Hindlimb muscle (tissue), 1 donor: ENCODE data around the gene ANKRD28. TPM values are rescaled to one million over a fixed set of nuclear protein-coding genes. Genes with fewer than 3 reads are reported as not detected.
"Not testable (repeated sequence)": the region's sequence is repeated elsewhere in the genome, so short reads cannot be mapped to it uniquely, and the experiment has no call there.

Source experiments
- DNase-seq: peaks from one replicate; pipeline ENCODE4 v3.0.0-alpha.2; 2013
- polyA plus RNA-seq: library from polyadenylated mRNA; unstranded; fragments of 120-200 nt; gene quantifications from one replicate; pipeline ENCODE4 v1.2.1, GENCODE V29; 2013; ENCODE audit not compliant: insufficient read length

Gene ANKRD28
- 29.3 TPM for polyA plus RNA-seq

DNA sequence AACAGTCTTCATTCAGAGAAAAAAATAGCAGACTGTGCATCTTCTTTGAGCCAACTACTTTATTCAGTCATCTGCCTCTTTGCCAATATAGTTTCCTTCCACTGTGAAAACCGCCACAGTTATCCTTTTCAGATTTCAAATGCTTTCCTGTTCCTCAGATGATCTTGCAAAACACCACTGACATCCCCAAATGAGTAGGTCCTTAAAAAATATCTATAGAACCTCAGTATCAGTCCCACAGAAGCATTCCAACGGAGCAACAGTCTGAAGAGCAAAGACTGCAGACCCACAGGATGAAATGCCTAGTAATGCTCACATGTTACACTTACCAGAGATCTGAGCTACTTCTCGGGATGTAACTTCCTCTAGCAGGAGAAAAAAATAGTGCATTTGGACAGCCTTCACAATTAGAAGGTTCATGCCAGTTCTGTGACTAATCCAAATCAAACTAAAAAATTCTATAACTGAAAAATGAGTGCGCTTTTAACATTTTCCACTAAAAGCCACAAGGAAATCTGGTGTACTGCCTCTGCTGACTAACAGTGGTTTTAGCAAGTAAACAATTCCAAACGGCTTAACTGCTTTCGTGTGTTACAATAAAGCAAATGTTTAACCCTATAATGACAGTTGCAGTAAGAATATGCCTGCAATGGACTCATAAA, at the start of gene ANKRD28:
Gene ANKRD28, minus strand, starts transcription at position 338 of the 662 bp plus-strand sequence. CDS start 1,458 bp downstream, outside the sequence.
- peak; percentile 76 for DNase-seq

DNA sequence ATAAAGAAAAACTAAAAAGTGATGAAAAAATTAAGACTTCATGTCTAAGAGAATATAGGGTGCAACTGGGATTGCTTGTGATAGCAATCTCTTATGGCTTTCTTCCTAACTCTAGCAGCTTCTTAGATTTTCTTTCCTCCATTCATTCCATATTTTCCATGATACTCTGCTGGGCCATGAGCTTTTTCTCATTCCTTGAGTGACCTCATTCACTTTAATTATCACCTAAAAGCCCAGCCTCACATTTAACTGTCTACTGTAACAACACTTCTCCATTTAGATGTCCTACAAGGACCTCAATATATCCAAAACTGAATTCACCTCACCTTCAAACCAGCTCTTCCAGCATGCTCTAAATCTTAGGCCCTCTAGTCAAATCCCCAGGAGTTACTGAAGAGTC, 49.5 kb upstream of the ANKRD28 start:
- no peak for DNase-seq

DNA sequence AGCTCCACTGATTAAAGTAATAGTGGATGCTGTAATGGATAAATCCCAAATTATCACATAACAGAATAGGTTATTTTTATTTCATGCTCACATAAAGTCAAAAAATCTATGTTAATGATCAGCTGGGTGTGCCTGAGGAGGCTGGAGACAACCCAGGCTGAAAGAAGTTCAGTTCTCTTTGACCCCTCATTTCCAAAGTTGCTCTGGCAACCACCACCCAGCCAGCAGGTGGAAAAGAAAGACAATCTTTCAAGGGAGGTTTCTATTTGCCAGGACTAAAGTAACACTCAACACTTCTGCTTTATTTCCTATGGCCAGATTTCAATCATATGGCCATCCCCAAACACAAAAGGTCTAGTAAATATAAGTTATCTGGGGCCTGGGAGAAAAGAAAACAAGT, 48.8 kb upstream of the ANKRD28 start:
- DNase-seq = no peak

DNA sequence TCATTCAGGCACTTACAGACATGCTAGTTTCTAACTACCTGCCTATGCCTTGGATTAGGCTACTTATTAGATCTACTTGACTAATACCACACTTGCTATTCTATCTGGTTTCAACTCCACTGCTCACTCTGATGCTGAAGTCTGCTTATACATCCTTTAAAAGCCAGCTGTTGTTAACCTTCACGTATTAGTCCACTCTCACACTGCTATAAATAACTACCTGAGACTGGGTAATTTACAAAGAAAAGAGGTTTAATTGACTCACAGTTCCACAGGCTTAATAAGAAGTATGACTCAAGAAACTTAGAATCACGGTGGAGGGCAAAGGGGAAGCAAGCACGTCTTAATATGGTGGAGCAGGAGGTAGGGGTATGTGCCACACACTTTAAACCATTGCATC, 47.7 kb upstream of the ANKRD28 start:
- no peak for DNase-seq

DNA sequence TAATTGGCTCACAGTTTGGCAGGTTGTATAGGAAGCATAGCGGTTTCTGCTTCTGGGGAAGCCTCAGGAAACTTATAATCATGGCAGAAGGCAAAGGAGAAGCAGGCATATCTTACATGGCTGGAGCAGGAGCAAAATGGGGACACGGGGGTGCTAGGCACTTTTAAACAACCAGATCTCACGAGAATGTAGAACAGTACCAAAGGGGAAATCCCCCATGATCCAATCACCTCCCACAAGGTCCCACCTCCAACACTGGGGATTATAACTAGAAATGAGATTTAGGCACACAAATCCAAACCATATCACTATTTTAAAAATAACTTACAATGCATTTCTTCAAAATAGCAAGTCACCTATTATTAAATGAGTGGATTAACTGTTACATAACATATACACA, 47.1 kb upstream of the ANKRD28 start:
- DNase-seq = no peak

DNA sequence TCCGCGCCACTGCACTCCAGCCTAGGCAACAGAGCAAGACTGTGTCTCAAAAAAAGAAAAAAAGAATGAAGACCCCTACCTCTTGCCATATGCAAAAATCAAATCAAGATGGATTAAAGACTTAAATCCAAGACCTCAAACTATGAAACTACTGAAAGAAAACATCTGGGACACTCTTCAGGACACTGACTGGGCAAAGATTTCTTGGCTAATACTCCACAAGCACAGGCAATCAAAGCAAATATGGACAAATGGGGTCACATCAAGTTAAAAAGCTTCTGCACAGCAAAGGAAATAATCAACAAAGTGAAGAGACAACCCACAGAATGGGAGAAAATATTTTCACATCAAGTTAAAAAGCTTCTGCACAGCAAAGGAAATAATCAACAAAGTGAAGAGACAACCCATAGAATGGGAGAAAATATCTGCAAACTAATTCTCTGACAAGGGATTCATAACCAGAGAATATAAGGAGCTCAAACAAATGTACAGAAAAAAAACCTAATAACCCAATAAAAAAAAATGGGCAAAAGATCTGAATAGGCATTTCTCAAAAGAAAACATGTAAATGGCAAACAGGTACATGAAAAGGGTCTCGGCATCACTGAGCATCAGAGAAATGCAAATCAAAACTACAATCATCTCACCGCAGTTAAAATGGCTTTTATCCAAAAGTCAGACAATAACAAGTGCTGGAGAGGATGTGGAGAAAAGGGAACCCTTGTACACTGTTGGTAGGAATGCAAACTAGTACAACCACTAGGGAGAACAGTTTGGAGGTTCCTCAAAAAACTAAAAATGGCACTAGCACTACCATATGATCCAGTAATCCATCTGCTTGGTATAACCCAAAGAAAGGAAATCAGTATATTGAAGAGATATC, 43.6 kb upstream of the ANKRD28 start:
- DNase-seq = not testable (repeated sequence)

DNA sequence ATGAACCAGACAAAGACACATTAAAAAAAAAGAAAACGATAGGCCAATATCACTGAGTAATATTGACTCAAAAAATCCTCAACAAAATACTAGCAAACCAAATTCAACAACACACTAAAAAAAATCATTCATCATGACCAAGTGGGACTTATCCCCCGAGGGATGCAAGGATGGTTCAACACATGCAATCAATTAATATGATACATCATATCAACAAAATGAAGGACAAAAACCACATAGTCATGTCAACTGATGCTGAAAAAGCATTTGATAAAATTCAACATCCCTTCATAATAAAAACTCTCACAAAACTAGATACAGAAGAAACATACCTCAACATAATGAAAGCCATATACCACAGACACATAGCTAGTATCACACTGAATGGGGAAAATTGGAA, 41.8 kb upstream of the ANKRD28 start:
- no peak for DNase-seq

DNA sequence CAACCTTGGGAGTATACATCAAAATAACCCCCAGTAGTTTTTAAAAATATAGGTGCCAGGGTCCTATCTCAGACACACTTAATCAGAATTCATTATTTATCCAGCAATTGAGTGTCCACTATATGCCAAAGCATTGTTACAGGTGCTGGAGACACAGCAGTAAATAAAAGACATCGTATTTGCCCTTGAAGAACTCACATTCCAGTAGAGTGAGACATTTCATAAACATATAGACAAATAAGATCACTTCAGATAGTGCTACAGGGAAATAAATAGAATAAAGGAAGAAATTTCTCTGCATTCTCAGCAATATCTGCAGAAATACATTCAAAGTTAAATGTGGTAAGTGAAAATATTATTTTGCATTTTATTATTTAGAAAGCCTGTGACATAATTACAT, 34.1 kb upstream of the ANKRD28 start:
- no peak for DNase-seq

DNA sequence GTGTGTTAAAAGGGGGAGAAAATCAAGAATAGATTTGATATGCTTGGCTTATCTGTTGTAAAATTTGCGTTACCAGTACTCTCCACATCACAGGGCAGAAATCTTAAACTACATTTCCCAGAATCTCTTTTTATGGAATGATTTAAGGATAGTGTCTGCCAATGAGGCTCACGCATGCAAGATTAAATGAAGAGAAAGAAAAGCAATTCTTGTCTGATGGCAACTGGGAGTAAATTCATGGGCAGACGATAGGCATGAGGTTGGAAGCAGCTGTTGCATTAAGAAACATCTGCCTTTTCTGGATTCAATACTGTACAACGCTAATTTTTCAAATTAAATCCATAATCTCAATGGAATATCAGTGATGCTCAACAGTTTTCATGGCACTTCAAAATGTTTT, 27.2 kb upstream of the ANKRD28 start:
- DNase-seq = no peak

DNA sequence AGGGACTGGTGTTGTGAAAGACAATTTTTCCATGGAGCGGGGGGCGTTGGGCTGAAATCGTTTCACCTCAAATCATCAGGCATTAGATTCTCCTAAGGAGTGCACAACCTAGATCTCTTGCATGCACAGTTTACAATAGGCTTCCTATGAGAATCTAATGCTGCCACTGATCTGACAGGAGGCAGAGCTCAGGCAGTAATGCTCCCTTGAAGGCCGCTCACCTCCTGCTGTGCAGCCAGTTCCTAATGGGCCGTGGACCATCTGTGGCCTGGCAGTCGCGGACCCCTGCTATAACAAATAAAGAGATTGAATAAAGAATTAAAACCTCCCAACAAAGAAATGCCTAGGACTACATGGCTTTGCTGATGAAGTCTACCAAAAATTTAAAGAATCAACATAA, 25.3 kb upstream of the ANKRD28 start:
- no peak for DNase-seq

DNA sequence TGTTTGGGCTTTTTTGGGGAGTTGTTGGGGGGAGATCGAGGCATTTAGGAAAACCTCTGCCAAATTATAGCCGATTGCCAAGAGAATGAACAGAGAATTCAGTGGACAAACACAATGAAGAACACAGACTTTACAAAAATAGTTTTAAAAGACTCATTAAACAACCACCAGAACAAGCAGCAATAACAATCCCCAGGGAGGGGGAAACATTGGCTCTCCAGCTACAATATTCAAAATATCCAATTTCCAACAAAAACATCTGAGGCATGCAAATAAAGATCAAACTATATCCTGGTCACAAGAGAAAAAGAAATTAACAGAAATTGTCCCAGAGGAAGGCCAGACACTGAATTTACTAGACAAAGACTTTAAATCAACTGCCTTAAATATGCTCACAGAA, 24.5 kb upstream of the ANKRD28 start:
- no peak for DNase-seq

DNA sequence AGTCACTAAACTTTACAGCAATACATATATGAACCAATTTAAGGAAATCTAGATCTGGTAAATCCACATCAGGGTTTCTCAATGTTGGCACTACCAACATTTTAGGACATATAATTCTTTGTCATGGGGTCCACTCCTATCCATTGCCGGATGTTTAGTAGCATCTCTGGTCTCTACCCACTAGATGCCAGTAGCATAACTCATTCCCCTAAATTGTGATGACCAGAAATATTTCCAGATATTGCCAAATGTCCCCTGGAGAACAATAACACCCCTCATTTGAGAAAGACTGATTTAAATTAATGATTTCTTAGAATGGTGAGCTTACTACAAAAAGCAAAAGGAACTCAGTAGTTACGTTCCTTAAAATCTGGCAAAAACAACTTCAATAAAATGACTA, 23.1 kb upstream of the ANKRD28 start:
- DNase-seq = no peak

DNA sequence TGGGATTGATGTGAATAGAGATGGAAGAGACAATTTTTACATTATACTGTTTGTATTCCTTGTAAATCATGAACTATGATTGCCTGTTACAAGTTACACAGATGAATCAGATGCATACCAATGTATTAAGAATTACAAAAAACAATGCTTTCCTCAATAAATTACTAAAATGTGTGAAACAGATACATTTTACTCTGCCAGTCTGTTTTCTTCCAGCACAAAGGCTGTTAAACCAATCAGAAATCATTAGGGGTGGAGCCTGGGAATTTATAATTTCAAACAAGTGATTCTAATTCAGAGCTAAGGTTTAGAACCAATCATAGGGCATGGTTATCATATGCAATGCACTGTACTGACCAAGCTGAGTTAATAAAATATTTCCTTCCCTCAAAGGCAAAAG, 21.8 kb upstream of the ANKRD28 start:
- no peak for DNase-seq

DNA sequence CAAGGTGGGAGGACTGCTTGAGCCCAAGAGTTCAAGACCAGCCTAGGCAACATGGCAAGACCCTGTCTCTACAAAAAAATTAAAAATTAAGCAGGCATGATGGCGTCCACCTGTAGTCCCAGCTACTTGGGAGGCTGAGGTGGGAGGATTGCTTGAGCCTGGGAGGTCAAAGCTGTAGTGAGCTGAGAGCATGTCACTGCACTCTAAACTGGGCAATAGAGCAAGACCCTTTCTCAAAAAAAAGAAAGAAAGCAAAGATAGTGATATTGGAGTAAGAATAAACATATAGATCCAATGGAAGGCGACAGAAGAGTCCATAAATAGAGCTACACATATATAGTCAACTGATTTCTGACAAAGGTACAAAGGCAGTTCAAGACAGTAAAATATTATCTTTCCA, 21.3 kb upstream of the ANKRD28 start:
- no peak for DNase-seq

DNA sequence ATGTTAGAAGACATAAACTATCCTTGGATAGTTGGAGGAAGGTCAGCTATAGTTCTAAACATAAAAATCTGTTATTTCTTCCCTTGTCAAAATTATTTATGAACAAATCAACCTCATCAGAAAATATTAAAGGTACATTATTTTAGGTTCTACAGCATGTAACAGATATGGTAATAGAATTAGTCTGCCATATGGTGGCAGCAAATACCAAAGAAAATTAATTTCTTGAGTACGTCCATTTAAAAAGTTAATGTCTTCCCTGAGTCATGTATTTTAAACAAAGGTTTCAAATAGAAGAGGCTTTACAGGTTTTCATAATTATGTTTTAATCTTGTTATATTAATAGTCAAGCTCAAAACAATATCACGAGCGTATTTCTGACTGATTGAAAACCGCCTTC, 17.9 kb upstream of the ANKRD28 start:
- DNase-seq = no peak

DNA sequence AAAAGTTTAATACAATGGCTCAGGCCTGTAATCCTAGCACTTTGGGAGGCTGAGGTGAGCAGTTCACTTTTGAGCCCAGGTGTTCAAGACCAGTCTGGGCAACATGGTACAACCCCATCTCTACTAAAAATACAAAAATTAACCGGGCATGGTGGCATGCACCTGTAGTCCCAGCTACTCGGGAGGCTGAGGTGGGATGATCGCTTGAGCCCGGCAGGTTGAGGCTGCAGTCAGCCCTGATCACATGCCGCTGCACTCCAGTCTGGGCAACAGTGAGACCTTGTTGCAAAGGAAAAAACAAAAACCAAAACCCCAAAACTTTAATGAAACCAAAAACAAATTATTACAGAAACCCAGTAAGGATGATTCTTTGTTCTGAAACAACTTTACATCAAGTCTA, 15.3 kb upstream of the ANKRD28 start:
- DNase-seq = not testable (repeated sequence)

DNA sequence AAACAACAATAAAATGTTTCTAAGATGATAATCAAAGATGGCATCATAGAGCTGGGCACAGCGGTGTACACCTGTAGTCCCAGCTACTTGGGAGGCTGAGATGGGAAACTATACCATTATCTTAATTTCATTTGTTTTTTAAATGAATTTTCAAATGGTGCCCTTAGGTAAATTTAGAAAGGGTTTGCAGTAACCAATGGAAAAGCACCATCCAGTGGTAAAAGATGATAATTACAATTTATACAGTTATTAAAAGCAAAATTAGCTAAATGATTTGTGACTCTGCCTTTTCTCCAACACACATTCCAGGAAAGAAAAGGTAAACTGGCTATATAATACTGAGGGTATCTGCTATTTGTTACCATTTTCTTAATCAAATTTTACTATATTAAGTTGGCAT, 14.4 kb upstream of the ANKRD28 start:
- DNase-seq = no peak

DNA sequence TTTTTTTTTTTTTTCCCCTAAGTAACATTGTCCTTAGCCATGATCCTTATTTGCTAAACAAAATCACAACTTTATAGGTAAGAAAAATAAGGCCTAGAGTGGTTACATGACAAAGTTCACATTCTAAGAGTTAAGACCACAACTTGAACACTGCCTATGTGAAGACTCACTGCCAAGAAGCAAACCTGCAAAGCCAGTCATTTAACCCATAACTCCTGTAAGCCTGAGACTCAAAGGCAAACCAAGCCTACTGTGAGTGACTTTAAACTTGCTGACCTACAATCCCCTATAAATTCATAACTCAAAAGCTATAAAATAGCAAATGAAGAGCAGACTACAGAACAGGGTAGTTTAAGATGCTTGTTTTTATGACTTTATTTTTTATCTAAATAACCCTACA, 12.9 kb upstream of the ANKRD28 start:
- DNase-seq = no peak

DNA sequence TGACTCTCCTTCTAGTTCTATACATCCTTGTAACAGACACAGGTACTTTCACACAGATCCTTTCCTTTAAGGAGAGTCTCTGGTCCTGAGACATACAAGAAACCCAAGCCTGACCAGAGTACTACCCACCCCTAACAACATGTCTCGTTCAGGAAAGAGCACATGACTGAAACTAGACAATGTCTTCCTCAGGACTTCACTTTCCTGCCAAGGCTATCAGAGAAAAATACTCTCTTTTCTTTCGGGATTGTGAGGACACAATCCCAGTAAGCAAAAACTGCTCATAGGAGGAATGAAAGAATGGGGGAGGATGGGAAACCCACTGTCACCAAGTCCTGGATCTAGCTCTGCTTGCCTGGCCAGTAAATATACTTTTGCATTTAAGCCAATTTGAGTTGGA, 11.5 kb upstream of the ANKRD28 start:
- no peak for DNase-seq

DNA sequence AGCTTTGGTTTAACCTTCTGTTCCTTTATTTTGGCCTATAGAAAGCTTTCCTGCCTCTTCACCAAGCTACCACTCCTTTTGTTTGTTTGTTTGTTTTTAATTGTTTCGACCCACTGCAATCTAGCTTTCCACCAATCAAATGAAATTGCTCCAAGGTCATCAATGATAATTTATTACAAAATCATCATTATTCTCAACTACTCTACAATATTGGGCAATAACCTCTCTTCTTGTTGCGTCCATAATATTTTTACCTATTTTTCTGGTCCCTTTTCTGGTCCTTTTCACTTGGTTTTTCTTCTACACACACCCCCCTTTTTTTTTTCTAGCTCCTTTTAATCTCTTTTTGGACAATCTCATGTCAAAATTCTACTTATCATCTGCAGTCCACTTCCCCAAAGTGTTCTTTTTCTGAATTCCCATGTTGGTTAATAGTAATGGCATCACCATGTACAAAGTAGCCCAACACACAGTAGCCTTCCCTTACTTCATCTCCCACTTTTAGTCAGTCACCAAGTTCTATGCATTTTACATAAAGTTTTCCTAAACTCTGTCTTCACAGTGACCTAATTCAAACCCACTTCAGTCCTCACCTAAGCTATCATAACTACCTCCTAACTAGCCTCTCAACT, 11.0 kb upstream of the ANKRD28 start:
- no peak for DNase-seq

DNA sequence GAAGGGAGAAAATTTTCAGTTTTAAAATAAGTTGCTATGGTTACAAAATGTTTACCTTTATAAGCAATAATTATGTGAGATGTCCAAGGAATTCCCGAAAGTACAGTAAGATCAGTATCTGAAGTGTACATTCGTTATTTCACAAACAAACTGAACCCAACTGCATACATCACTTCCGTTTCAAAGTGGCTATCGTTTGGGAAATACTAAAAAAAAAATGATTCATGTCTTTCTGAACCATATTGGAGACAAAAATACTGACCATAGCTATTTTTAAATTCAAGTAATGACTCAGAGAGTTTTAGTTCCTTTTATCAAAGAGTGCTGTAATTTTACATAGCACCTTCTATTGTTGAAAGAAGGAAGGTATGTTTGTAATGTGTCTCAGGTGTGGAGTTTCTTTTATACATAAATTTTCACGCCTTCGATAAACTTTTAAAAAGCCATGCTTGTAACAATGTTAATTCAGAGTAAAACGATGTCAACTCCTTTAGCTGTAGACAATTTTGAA, 8.0 kb upstream of the ANKRD28 start:
- DNase-seq = peak; percentile 52

DNA sequence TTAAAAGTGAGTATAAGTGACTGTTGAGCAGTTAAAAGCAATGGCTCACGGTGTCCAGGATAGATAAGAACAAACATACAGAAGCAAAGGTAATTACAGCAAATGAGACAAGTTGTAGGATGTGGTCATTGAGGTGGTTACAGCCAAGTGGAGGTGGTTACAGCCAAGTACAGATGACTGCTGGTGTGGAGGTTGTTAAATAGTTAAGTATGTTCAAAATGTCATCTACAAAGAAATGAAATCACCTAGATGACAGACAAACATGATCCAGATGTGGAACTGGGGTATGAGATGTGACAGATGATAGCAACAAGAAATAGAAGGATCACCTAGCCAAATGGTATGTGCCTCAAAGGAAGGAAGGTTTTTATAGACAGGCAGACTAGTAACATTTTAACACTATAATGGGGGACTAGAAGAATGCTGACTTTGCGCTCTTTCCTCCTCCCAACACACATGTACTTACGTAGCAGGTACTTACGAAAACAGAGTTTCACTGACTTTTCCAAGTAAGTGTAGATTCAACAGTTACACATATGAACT, 6.8 kb upstream of the ANKRD28 start:
- DNase-seq = no peak

DNA sequence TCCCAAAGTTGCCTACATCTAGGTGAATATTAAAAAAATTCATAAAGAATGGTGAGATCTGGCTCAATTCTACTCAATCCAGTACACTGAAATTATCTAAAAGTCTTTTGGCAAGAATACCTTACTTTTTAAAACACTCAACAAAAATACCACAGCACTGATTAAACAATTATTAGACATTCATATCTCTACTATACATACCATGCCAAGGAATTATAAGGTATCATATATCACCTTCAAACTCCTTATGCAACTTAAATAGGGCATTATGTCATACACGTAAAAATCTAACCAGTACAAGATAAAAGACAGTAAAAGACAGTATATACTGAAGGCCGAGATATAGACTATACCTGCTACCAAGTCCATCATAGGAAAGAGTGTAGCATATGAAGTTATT, 6.1 kb upstream of the ANKRD28 start:
- DNase-seq = no peak
